HCT116 (cell line): ENCODE measurements around the gene NSMF. TPM values are rescaled to one million over a fixed set of nuclear protein-coding genes. Genes with fewer than 3 reads are reported as not detected.

Experiments used
- ATAC-seq: fragments of 200-7000 bp; cut with Tn5 transposase; 2 replicates; pipeline ENCODE4 v1.9.1; 2020; ENCODE audit warnings: mild to moderate bottlenecking, moderate library complexity
- BruUV-seq: library from RNA; stranded (reverse); fragments of 400-500 nt; replicated peaks from 2 replicates; lab custom pipeline; 2021; lab: Mats Ljungman, UMichigan
- CTCF ChIA-PET: fragments of 300-600 bp; sonication (Branson Sonifier 250); formaldehyde crosslinking; loops from one replicate; lab custom pipeline; 2021; ENCODE audit warnings: antibody characterized with exemption; lab: Charles Lee
- POLR2A ChIA-PET: fragments of 300-600, 350-600 bp; sonication (Branson Sonifier 250); formaldehyde crosslinking; loops from one replicate; lab custom pipeline; 2021; ENCODE audit warnings: antibody characterized with exemption; lab: Charles Lee
- RAD21 ChIA-PET, 2 experiments: fragments of 300-600 bp; sonication (Branson Sonifier 250); formaldehyde crosslinking; loops; one replicate each; lab custom pipeline; 2023; ENCODE audit warnings: low total read pairs in 2 of 2; ENCODE audit not compliant: uncharacterized antibody in 2 of 2, unreplicated experiment in 2 of 2, low non-redundant PET in 1 of 2; lab: Charles Lee
- DNase-seq: peaks from one replicate; pipeline ENCODE4 v3.0.0-alpha.2; 2010; ENCODE audit warnings: low read depth, low spot score
- H2AFZ ChIP-seq: fragments of 200-600 bp; shearing (Covaris generic), sonication (generic); 2 replicates; pipeline ENCODE4 v1.6.1; 2017; ENCODE audit warnings: low read depth, mixed run types, mixed read lengths, antibody characterized with exemption, low read length; ENCODE audit not compliant: poor library complexity, severe bottlenecking
- H3K27ac ChIP-seq: 2 replicates; pipeline ENCODE4 v1.5.1; 2012; ENCODE audit warnings: low read depth, low read length
- H3K27me3 ChIP-seq: fragments of 200-600 bp; sonication (generic); 2 replicates; pipeline ENCODE4 v1.6.1; 2016; ENCODE audit warnings: mixed run types, low read length, mixed read lengths; ENCODE audit not compliant: insufficient read depth
- H3K36me3 ChIP-seq, 2 experiments: fragments of 200-500 bp in 1 of 2; fragments of 200-600 bp in 1 of 2; sonication (Bioruptor generic) in 1 of 2; sonication (generic) in 1 of 2; 2 replicates each; pipeline versions ENCODE4 v1.5.1 to v1.6.1; 2014 to 2016; ENCODE audit warnings: low read length in 2 of 2, inconsistent platforms in 1 of 2, mixed read lengths in 1 of 2, mixed run types in 1 of 2; ENCODE audit not compliant: insufficient read depth in 2 of 2, control insufficient read depth in 1 of 2
- H3K4me1 ChIP-seq, 2 experiments: fragments of 200-600 bp in 1 of 2; sonication (generic) in 1 of 2; 2 replicates each; pipeline versions ENCODE4 v1.5.1 to v1.6.1; 2012 to 2017; ENCODE audit warnings: low read length in 2 of 2, inconsistent platforms in 1 of 2, mild to moderate bottlenecking in 1 of 2, mixed read lengths in 1 of 2, mixed run types in 1 of 2, moderate library complexity in 1 of 2; ENCODE audit not compliant: insufficient read depth in 2 of 2, control insufficient read depth in 1 of 2
- H3K4me2 ChIP-seq: fragments of 200-600 bp; sonication (generic); 2 replicates; pipeline ENCODE4 v1.6.1; 2017; ENCODE audit warnings: mixed run types, low read length, mixed read lengths
- H3K4me3 ChIP-seq, 2 experiments: fragments of 200-600 bp in 1 of 2; sonication (generic) in 1 of 2; replicated peaks in 1 of 2; 2 replicates each; pipeline ENCODE4 v1.5.1; 2011 to 2016; ENCODE audit warnings: low read length in 2 of 2, control low read depth in 1 of 2, low read depth in 1 of 2, mild to moderate bottlenecking in 1 of 2, mixed read lengths in 1 of 2, mixed run types in 1 of 2
- H3K79me2 ChIP-seq: fragments of 200-600 bp; sonication (generic); 2 replicates; pipeline ENCODE4 v1.6.1; 2017; ENCODE audit warnings: mild to moderate bottlenecking, mixed run types, low read length, moderate library complexity, mixed read lengths; ENCODE audit not compliant: insufficient read depth
- H3K9ac ChIP-seq: fragments of 200-600 bp; sonication (generic); 2 replicates; pipeline ENCODE4 v1.6.1; 2016; ENCODE audit warnings: low read length, mixed read lengths
- H3K9me2 ChIP-seq: fragments of 200-600 bp; sonication (generic), shearing (Covaris generic); 2 replicates; pipeline ENCODE4 v1.6.1; 2017; ENCODE audit warnings: mixed run types, mild to moderate bottlenecking, moderate library complexity; ENCODE audit not compliant: insufficient read depth
- H3K9me3 ChIP-seq, 2 experiments: fragments of 200-500 bp in 1 of 2; fragments of 200-600 bp in 1 of 2; sonication (Bioruptor generic) in 1 of 2; sonication (generic) in 1 of 2; 2 replicates each; pipeline ENCODE4 v1.6.1; 2014 to 2017; ENCODE audit warnings: low read length in 2 of 2, mixed read lengths in 2 of 2, inconsistent platforms in 1 of 2, low read depth in 1 of 2, mild to moderate bottlenecking in 1 of 2, mixed run types in 1 of 2, moderate library complexity in 1 of 2; ENCODE audit not compliant: control insufficient read depth in 1 of 2, insufficient read depth in 1 of 2
- H4K20me1 ChIP-seq: fragments of 200-600 bp; sonication (generic), shearing (Covaris generic); 2 replicates; pipeline ENCODE4 v1.6.1; 2017; ENCODE audit warnings: mixed run types, mild to moderate bottlenecking, moderate library complexity; ENCODE audit not compliant: insufficient read depth
- ATF3 ChIP-seq: IDR thresholded peaks from 2 replicates; pipeline ENCODE4 v1.6.1; 2012
- EGR1 ChIP-seq: IDR thresholded peaks from 2 replicates; pipeline ENCODE4 v1.6.1; 2012; ENCODE audit warnings: low read depth
- JUND ChIP-seq: IDR thresholded peaks from 2 replicates; pipeline ENCODE4 v1.6.1; 2012
- RAD21 ChIP-seq: IDR thresholded peaks from 2 replicates; pipeline ENCODE4 v1.6.1; 2012; ENCODE audit warnings: low read depth, mild to moderate bottlenecking
- ZNF274 ChIP-seq: fragments of 200-500 bp; sonication (Bioruptor generic); IDR thresholded peaks from 2 replicates; pipeline ENCODE4 v1.6.1; 2014; ENCODE audit warnings: mild to moderate bottlenecking, low read depth, low read length, inconsistent platforms
- intact Hi-C: fragments of 100-400 bp; cut with micrococcal nuclease; formaldehyde crosslinking; loops from 2 replicates; pipeline ENCODE4 v1.10.0; 2022
- total RNA-seq: library from RNA; stranded (reverse); gene quantifications from one replicate; pipeline ENCODE4 v1.2.1, GENCODE V29; 2021; ENCODE audit not compliant: unreplicated experiment

The NSMF gene
- total RNA-seq, 1 experiment from 2014 or later, result 81.9 TPM

GRCh38 chr9:137494550-137495351, 35.6 kb upstream of the NSMF start:
- ChIA-PET CTCF (no interaction called here), POLR2A (no interaction called here), RAD21 (no interaction called here)
- Histone ChIP-seq H4K20me1 (no peaks in the 10 kb centered on the region), H3K4me3 (no peak overlapping the region), H3K4me2 (no peak overlapping the region), H3K9ac (no peak overlapping the region), H3K27me3 (no peaks in the 10 kb centered on the region), H3K27ac (no peak overlapping the region), H3K36me3 (no peaks in the 10 kb centered on the region), H3K9me2 (no peaks in the 10 kb centered on the region), H3K9me3 (no peaks in the 10 kb centered on the region; a peak in 1 of 4 replicates), H2AFZ (no peak overlapping the region), H3K79me2 (no peaks in the 10 kb centered on the region), H3K4me1 (peaks cover 2 to 19% of the 10 kb centered on the region in 2 experiments; a peak in 3 of 4 replicates)
- TF ChIP-seq RAD21 (no peak), ATF3 (no peak)
- no TSS peak for BruUV-seq
- intact Hi-C loops, result no loop called here
- no peak for DNase-seq
- no peak for ATAC-seq

GRCh38 chr9:137494104-137494544, 35.0 kb upstream of the NSMF start:
- DNase-seq, result no peak
- Histone ChIP-seq H4K20me1 (no peaks in the 10 kb centered on the region), H3K9me3 (no peaks in the 10 kb centered on the region; a peak in 1 of 4 replicates), H3K36me3 (no peaks in the 10 kb centered on the region), H3K9me2 (no peaks in the 10 kb centered on the region), H3K27me3 (no peaks in the 10 kb centered on the region), H3K4me2 (no peak overlapping the region), H3K4me3 (no peak overlapping the region), H3K79me2 (no peaks in the 10 kb centered on the region), H3K27ac (no peak overlapping the region; the same call in 1 of the 2 replicates), H3K9ac (no peak overlapping the region), H2AFZ (no peak overlapping the region)
- ChIA-PET POLR2A (no interaction called here), CTCF (no interaction called here), RAD21 (no interaction called here)
- no peak for ATAC-seq
- no TSS peak for BruUV-seq
- intact Hi-C loops, result no loop called here
- TF ChIP-seq EGR1 (no peak), JUND (no peak), ZNF274 (no peak)
- TF ChIP-seq, all 23 proteins: peak for 0
- H3K4me1 ChIP-seq, result peaks cover 2 to 19% of the 10 kb centered on the region in 2 experiments; a peak in 3 of 4 replicates
